OCI-LY1 (cell line): ENCODE results near the gene CDCA3.

ENCODE experiments used
- H2AFZ ChIP-seq: fragments of 200-600 bp; sonication (generic), shearing (Covaris generic); 2 replicates; pipeline ENCODE4 v1.6.0; 2014; ENCODE audit warnings: antibody characterized with exemption, mild to moderate bottlenecking, low read length
- H3F3A ChIP-seq: fragments of 200-600 bp; sonication (generic), shearing (Covaris generic); 2 replicates; pipeline ENCODE4 v1.6.0; 2014; ENCODE audit warnings: mild to moderate bottlenecking, antibody characterized with exemption, low read length, moderate library complexity; ENCODE audit not compliant: insufficient read depth
- H3K27ac ChIP-seq: fragments of 200-600 bp; sonication (generic); 2 replicates; pipeline ENCODE4 v1.5.1; 2014; ENCODE audit warnings: low read length, mixed run types, mild to moderate bottlenecking, low read depth; ENCODE audit not compliant: poor library complexity, severe bottlenecking
- H3K27me3 ChIP-seq: fragments of 200-600 bp; sonication (generic); 2 replicates; pipeline ENCODE4 v1.6.0; 2014; ENCODE audit warnings: antibody characterized with exemption, mild to moderate bottlenecking, low read length, moderate library complexity; ENCODE audit not compliant: insufficient read depth
- H3K36me3 ChIP-seq: fragments of 200-600 bp; sonication (generic); 2 replicates; pipeline ENCODE4 v1.6.1; 2014; ENCODE audit warnings: mild to moderate bottlenecking, antibody characterized with exemption, low read length, moderate library complexity, mixed read lengths; ENCODE audit not compliant: insufficient read depth
- H3K4me1 ChIP-seq: fragments of 200-600 bp; sonication (generic); 2 replicates; pipeline ENCODE4 v1.5.1; 2014; ENCODE audit warnings: mild to moderate bottlenecking, low read length, moderate library complexity; ENCODE audit not compliant: insufficient read depth, severe bottlenecking
- H3K4me2 ChIP-seq: fragments of 200-600 bp; sonication (generic), shearing (Covaris generic); 2 replicates; pipeline ENCODE4 v1.6.1; 2014; ENCODE audit warnings: low read length
- H3K4me3 ChIP-seq: fragments of 200-600 bp; sonication (generic); 2 replicates; pipeline ENCODE4 v1.5.1; 2014; ENCODE audit warnings: low read length, low read depth, mild to moderate bottlenecking, mixed read lengths; ENCODE audit not compliant: poor library complexity, severe bottlenecking
- H3K79me2 ChIP-seq: fragments of 200-600 bp; shearing (Covaris generic); 2 replicates; pipeline ENCODE4 v1.6.1; 2016; ENCODE audit warnings: mixed run types, low read length, mixed read lengths; ENCODE audit not compliant: insufficient read depth
- H3K9ac ChIP-seq: fragments of 200-600 bp; sonication (generic), shearing (Covaris generic); 2 replicates; pipeline ENCODE4 v1.6.1; 2014; ENCODE audit warnings: mild to moderate bottlenecking, low read length, mixed read lengths
- H3K9me2 ChIP-seq: fragments of 200-600 bp; sonication (generic), shearing (Covaris generic); 2 replicates; pipeline ENCODE4 v1.6.1; 2014; ENCODE audit warnings: low read depth, mild to moderate bottlenecking, low read length, mixed read lengths
- H3K9me3 ChIP-seq: fragments of 200-600 bp; shearing (Covaris generic); 2 replicates; pipeline ENCODE4 v1.6.1; 2014; ENCODE audit warnings: low read length, mixed read lengths
- H4K20me1 ChIP-seq: fragments of 200-600 bp; sonication (generic), shearing (Covaris generic); 2 replicates; pipeline ENCODE4 v1.6.0; 2016; ENCODE audit warnings: mild to moderate bottlenecking, low read length; ENCODE audit not compliant: insufficient read depth
- CTCF ChIP-seq: fragments of 200-600 bp; sonication (generic), shearing (Covaris generic); IDR thresholded peaks from 2 replicates; pipeline ENCODE4 v1.5.1; 2017; ENCODE audit warnings: mild to moderate bottlenecking, antibody characterized with exemption, low read length, moderate library complexity, mixed read lengths
- EZH2 ChIP-seq: fragments of 200-600 bp; sonication (generic), shearing (Covaris generic); IDR thresholded peaks from 2 replicates; pipeline ENCODE4 v1.8.0; 2017; ENCODE audit warnings: borderline replicate concordance, mixed run types, mild to moderate bottlenecking, antibody characterized with exemption, low read length, moderate library complexity, mixed read lengths

CDCA3 gene

GRCh38 chr12:6849976-6850560, 1.0 kb downstream of the CDCA3 start:
- H3K27ac ChIP-seq: peak overlapping the region; percentile 83
- no peaks in the 10 kb centered on the region for H3K27me3 ChIP-seq
- H3K36me3 ChIP-seq: peaks cover 44% of the 10 kb centered on the region
- H3K9ac ChIP-seq: peak overlapping the region; percentile 93
- H3K9me3 ChIP-seq: no peaks in the 10 kb centered on the region
- H4K20me1 ChIP-seq: no peaks in the 10 kb centered on the region
- peak overlapping the region; percentile 83 for H3K4me2 ChIP-seq
- TF ChIP-seq CTCF: no peak
- TF ChIP-seq EZH2: no peak
- no peaks in the 10 kb centered on the region for H3K9me2 ChIP-seq
- H3F3A ChIP-seq: no peaks in the 10 kb centered on the region
- peaks cover 36% of the 10 kb centered on the region for H3K4me1 ChIP-seq
- peak overlapping the region; percentile 80 for H3K4me3 ChIP-seq
- H3K79me2 ChIP-seq: peaks cover 20% of the 10 kb centered on the region
- no peak overlapping the region for H2AFZ ChIP-seq

- H3K27ac ChIP-seq: no peak overlapping the region
- peak overlapping the region; percentile 83; the same call in 1 of the 2 replicates for H3K4me2 ChIP-seq
- no peaks in the 10 kb centered on the region for H3K9me2 ChIP-seq
- no peak overlapping the region for H2AFZ ChIP-seq
- H3K27me3 ChIP-seq: no peaks in the 10 kb centered on the region
- H3F3A ChIP-seq: 0 out of 2 replicates have a peak, but pooled peaks cover 3% of the 10 kb centered on the region
- H3K9me3 ChIP-seq: no peaks in the 10 kb centered on the region
- TF ChIP-seq CTCF: no peak
- no peak for TF ChIP-seq EZH2
- H3K9ac ChIP-seq: peak overlapping the region; percentile 93; the same call in 1 of the 2 replicates
- H4K20me1 ChIP-seq: no peaks in the 10 kb centered on the region
- peaks cover 20% of the 10 kb centered on the region for H3K79me2 ChIP-seq
- peaks cover 43% of the 10 kb centered on the region for H3K36me3 ChIP-seq
- H3K4me1 ChIP-seq: peaks cover 36% of the 10 kb centered on the region
- peak overlapping the region; percentile 80 for H3K4me3 ChIP-seq
Measured at GRCh38 chr12:6849427-6849826, 1.7 kb downstream of the CDCA3 start.

GRCh38 chr12:6847676-6848075, 3.4 kb downstream of the CDCA3 start:
- Histone ChIP-seq H3K36me3 (peaks cover 43% of the 10 kb centered on the region), H3K9me2 (no peaks in the 10 kb centered on the region), H3K4me3 (no peak overlapping the region), H3K27me3 (no peaks in the 10 kb centered on the region), H3K4me2 (no peak overlapping the region), H2AFZ (no peak overlapping the region), H3K4me1 (peaks cover 34% of the 10 kb centered on the region), H3K27ac (no peak overlapping the region), H3F3A (0 out of 2 replicates have a peak, but pooled peaks cover 3% of the 10 kb centered on the region), H4K20me1 (no peaks in the 10 kb centered on the region), H3K9ac (no peak overlapping the region), H3K79me2 (peaks cover 8% of the 10 kb centered on the region), H3K9me3 (no peaks in the 10 kb centered on the region)
- TF ChIP-seq EZH2 (no peak), CTCF (no peak)
